Mesenchymal stem cell (in vitro differentiated cells and primary cell): ENCODE data around the gene TTLL12.

Experiments
- DNase-seq: peaks from one replicate; pipeline ENCODE4 v3.0.0-alpha.2; 2013
- H2AFZ ChIP-seq: one replicate; pipeline ENCODE4 v1.6.1; 2013; ENCODE audit warnings: low read depth, mild to moderate bottlenecking, control low read depth, inconsistent platforms, low read length, moderate library complexity
- H2AK5ac ChIP-seq: 2 replicates; pipeline ENCODE4 v1.6.1; 2013; ENCODE audit warnings: low read length, moderate library complexity, mild to moderate bottlenecking, inconsistent platforms; ENCODE audit not compliant: severe bottlenecking
- H2BK120ac ChIP-seq: one replicate; pipeline ENCODE4 v1.6.1; 2013; ENCODE audit warnings: low read depth, mild to moderate bottlenecking, inconsistent platforms, low read length, moderate library complexity
- H2BK12ac ChIP-seq, 2 experiments: one replicate each; pipeline ENCODE4 v1.6.1; 2013; ENCODE audit warnings: inconsistent platforms in 2 of 2, low read length in 2 of 2, mild to moderate bottlenecking in 2 of 2, moderate library complexity in 2 of 2, control low read depth in 1 of 2
- H2BK15ac ChIP-seq: one replicate; pipeline ENCODE4 v1.6.1; 2013; ENCODE audit warnings: mild to moderate bottlenecking, low read depth, inconsistent platforms; ENCODE audit not compliant: poor library complexity, severe bottlenecking
- H2BK5ac ChIP-seq: 2 replicates; pipeline ENCODE4 v1.6.1; 2013; ENCODE audit warnings: low read depth, mild to moderate bottlenecking, low read length, control low read depth, inconsistent platforms; ENCODE audit not compliant: poor library complexity, severe bottlenecking
- H3K14ac ChIP-seq, 2 experiments: one replicate each; pipeline ENCODE4 v1.6.1; 2013; ENCODE audit warnings: inconsistent platforms in 2 of 2, low read length in 2 of 2, control low read depth in 1 of 2, mild to moderate bottlenecking in 1 of 2, moderate library complexity in 1 of 2
- H3K18ac ChIP-seq, 2 experiments: one replicate each; pipeline ENCODE4 v1.6.1; 2013; ENCODE audit warnings: inconsistent platforms in 2 of 2, low read length in 2 of 2, control low read depth in 1 of 2, low read depth in 1 of 2, mild to moderate bottlenecking in 1 of 2
- H3K23ac ChIP-seq, 2 experiments: one replicate each; pipeline ENCODE4 v1.6.1; 2013; ENCODE audit warnings: inconsistent platforms in 2 of 2, low read length in 2 of 2, mild to moderate bottlenecking in 2 of 2, moderate library complexity in 2 of 2, control low read depth in 1 of 2
- H3K27ac ChIP-seq: 2 replicates; pipeline ENCODE4 v1.5.1; 2013; ENCODE audit warnings: mild to moderate bottlenecking, moderate library complexity, low read length, control low read depth, inconsistent platforms; ENCODE audit not compliant: poor library complexity, severe bottlenecking
- H3K27me3 ChIP-seq, 2 experiments: 2 replicates each; pipeline versions ENCODE4 v1.6.1 to v1.7.0; 2013; ENCODE audit warnings: low read length in 2 of 2, mild to moderate bottlenecking in 2 of 2, moderate library complexity in 2 of 2, control low read depth in 1 of 2, inconsistent platforms in 1 of 2; ENCODE audit not compliant: control insufficient read depth in 1 of 2, insufficient read depth in 1 of 2
- H3K36me3 ChIP-seq, 2 experiments: 2 replicates each; pipeline versions ENCODE4 v1.6.1 to v1.7.0; 2013; ENCODE audit warnings: low read length in 2 of 2, control low read depth in 1 of 2, inconsistent platforms in 1 of 2, low read depth in 1 of 2, mild to moderate bottlenecking in 1 of 2; ENCODE audit not compliant: insufficient read depth in 2 of 2, control insufficient read depth in 1 of 2
- H3K4ac ChIP-seq, 2 experiments: one replicate each; pipeline ENCODE4 v1.6.1; 2013; ENCODE audit warnings: inconsistent platforms in 2 of 2, low read length in 2 of 2, mild to moderate bottlenecking in 2 of 2, moderate library complexity in 2 of 2, control low read depth in 1 of 2, low read depth in 1 of 2
- H3K4me1 ChIP-seq: 2 replicates; pipeline ENCODE4 v1.6.1; 2013; ENCODE audit warnings: low read depth, low read length, control low read depth; ENCODE audit not compliant: control insufficient read depth, insufficient read depth
- H3K4me2 ChIP-seq: 2 replicates; pipeline ENCODE4 v1.6.1; 2013; ENCODE audit warnings: low read length, mild to moderate bottlenecking, inconsistent platforms; ENCODE audit not compliant: poor library complexity, severe bottlenecking
- H3K4me3 ChIP-seq, 2 experiments: 2 replicates each; pipeline versions ENCODE4 v1.5.1 to v1.7.0; 2013; ENCODE audit warnings: low read length in 2 of 2, mild to moderate bottlenecking in 2 of 2, control low read depth in 1 of 2, low read depth in 1 of 2; ENCODE audit not compliant: insufficient read depth in 1 of 2
- H3K79me1 ChIP-seq: replicated peaks from 2 replicates; pipeline ENCODE4 v1.6.1; 2013; ENCODE audit warnings: mild to moderate bottlenecking, control low read depth, low read length, inconsistent platforms; ENCODE audit not compliant: poor library complexity, severe bottlenecking
- H3K9ac ChIP-seq: 2 replicates; pipeline ENCODE4 v1.7.0; 2013; ENCODE audit warnings: mild to moderate bottlenecking, low read length, moderate library complexity
- H3K9me3 ChIP-seq: 2 replicates; pipeline ENCODE4 v1.7.0; 2013; ENCODE audit warnings: mild to moderate bottlenecking, low read length; ENCODE audit not compliant: control insufficient read depth
- H4K8ac ChIP-seq: one replicate; pipeline ENCODE4 v1.6.1; 2013; ENCODE audit warnings: inconsistent platforms, mild to moderate bottlenecking, low read length, moderate library complexity
- H4K91ac ChIP-seq: one replicate; pipeline ENCODE4 v1.6.1; 2013; ENCODE audit warnings: mild to moderate bottlenecking, low read length, inconsistent platforms
- WGBS: methylation state at CpG from one replicate; pipeline ENCODE4 v1.1.7; 2013; ENCODE audit warnings: mixed read lengths; 5-methylcytosine and 5-hydroxymethylcytosine counted together

Gene TTLL12

DNA sequence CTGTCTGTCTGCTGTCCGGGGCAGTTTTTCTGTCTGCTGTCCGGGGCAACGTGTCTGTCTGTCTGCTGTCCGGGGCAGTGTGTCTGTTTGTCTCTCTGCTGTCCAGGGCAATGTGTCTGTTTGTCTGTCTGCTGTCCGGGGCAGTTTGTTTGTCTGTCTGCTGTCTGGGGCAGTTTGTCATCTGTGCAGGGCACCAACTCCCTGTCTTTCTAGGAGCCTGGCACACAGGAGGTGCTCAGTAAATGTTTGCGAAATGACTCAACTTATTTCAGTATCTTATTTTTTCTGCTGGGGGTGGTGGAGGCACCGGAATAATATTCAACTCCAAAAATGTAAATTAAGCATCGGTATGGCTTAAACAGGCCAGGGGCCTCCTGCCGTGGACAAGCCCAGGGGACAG lies 12.0 kb upstream of the TTLL12 start:
- no peak overlapping the region for H3K4me2 ChIP-seq
- H3K27me3 ChIP-seq: peaks cover 0 to 53% of the 10 kb centered on the region in 2 experiments
- H2BK120ac ChIP-seq: no peak overlapping the region
- no peak overlapping the region for H3K27ac ChIP-seq
- H4K91ac ChIP-seq: no peak overlapping the region
- no peak overlapping the region for H3K9ac ChIP-seq
- H2BK15ac ChIP-seq: no peak overlapping the region
- H3K4ac ChIP-seq: no peak overlapping the region
- H3K14ac ChIP-seq: no peak overlapping the region
- H3K9me3 ChIP-seq: no peaks in the 10 kb centered on the region
- no peak overlapping the region for H2BK5ac ChIP-seq
- H3K4me3 ChIP-seq: no peak overlapping the region
- H3K4me1 ChIP-seq: peaks cover 10% of the 10 kb centered on the region
- no peak overlapping the region for H3K23ac ChIP-seq
- WGBS: 87% methylated on average over 9 of the region's 9 CpGs
- no peak overlapping the region for H2AFZ ChIP-seq
- no peak overlapping the region for H4K8ac ChIP-seq
- no peak overlapping the region for H2AK5ac ChIP-seq
- DNase-seq: no peak
- H3K79me1 ChIP-seq: no peaks in the 10 kb centered on the region
- H2BK12ac ChIP-seq: no peak overlapping the region
- H3K18ac ChIP-seq: no peak overlapping the region
- H3K36me3 ChIP-seq: no peaks in the 10 kb centered on the region

DNA sequence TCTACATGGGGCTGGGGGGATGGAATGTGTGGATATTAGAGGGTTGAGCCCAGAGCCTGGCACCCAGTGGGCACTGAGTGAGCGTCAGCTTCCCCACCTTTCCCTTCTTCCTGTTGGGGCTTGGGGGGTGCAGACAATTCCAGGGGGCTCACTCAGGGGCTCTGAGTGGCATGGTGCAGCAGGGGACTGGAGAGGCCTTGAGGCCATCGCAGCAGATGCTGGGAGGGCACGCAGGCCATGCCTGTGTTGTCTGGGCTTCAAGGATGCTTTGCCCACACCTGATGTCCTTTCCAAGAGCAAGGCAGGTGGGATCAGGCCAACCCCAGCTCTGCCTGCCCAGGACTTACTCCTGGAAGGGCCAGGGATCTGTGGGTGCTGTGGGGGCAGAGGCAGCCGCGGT lies 11.2 kb upstream of the TTLL12 start:
- H2AFZ ChIP-seq: no peak overlapping the region
- H3K23ac ChIP-seq: no peak overlapping the region
- H4K8ac ChIP-seq: no peak overlapping the region
- H4K91ac ChIP-seq: no peak overlapping the region
- H2BK120ac ChIP-seq: no peak overlapping the region
- H2BK15ac ChIP-seq: no peak overlapping the region
- no peaks in the 10 kb centered on the region for H3K79me1 ChIP-seq
- no peak overlapping the region for H3K4me3 ChIP-seq
- H3K9me3 ChIP-seq: no peaks in the 10 kb centered on the region
- no peak overlapping the region for H3K14ac ChIP-seq
- peaks cover 10% of the 10 kb centered on the region for H3K4me1 ChIP-seq
- WGBS: 94% methylated on average over 4 of the region's 5 CpGs
- no peak overlapping the region for H3K18ac ChIP-seq
- no peak for DNase-seq
- no peaks in the 10 kb centered on the region for H3K36me3 ChIP-seq
- no peak overlapping the region for H2BK5ac ChIP-seq
- no peak overlapping the region for H3K4me2 ChIP-seq
- H3K27me3 ChIP-seq: peaks cover 0 to 49% of the 10 kb centered on the region in 2 experiments
- H3K27ac ChIP-seq: no peak overlapping the region
- no peak overlapping the region for H3K4ac ChIP-seq
- no peak overlapping the region for H2BK12ac ChIP-seq
- no peak overlapping the region for H3K9ac ChIP-seq
- H2AK5ac ChIP-seq: no peak overlapping the region

DNA sequence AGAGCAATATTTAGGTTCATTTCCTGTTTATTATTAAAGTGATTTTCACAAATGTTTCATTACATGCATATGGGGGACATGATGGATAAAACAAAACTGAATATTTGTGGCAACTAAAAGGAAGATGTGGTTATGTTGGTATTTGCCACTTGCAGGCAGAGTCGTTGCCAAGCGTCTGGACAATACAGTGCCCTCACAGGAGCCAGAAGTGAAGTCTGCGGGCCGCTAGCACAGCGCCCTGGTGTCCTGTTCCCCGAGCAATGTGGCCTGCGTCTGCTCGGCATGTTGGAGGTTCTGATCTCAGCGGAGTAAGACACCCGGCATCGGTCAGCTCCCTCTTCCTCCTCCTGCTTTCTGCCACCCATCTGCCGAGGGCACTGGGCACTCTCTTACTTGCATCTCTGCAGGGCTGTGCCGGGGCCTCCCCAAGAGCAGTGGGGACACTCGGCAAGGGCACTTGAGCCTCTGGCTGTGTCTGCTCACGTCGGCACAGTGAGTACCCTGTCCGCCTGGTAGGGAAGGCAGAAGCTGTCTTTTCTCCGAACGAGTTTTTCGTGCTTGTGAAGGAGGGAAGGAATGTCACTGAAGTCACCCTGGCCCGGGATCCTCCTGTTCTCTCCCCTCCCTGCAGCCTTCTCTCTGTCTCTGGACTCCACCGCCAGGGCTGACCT lies 10.5 kb upstream of the TTLL12 start:
- no peak overlapping the region for H3K27ac ChIP-seq
- H3K14ac ChIP-seq: no peak overlapping the region
- no peak overlapping the region for H2BK12ac ChIP-seq
- H2AFZ ChIP-seq: no peak overlapping the region
- H3K9me3 ChIP-seq: no peaks in the 10 kb centered on the region
- H4K91ac ChIP-seq: no peak overlapping the region
- WGBS: 78% methylated on average over 19 of the region's 22 CpGs
- H2BK120ac ChIP-seq: no peak overlapping the region
- H3K4me1 ChIP-seq: peaks cover 10% of the 10 kb centered on the region
- peaks cover 0 to 45% of the 10 kb centered on the region in 2 experiments for H3K27me3 ChIP-seq
- H2BK15ac ChIP-seq: no peak overlapping the region
- H3K79me1 ChIP-seq: no peaks in the 10 kb centered on the region
- H3K18ac ChIP-seq: no peak overlapping the region
- no peak overlapping the region for H3K4ac ChIP-seq
- H3K4me2 ChIP-seq: no peak overlapping the region
- no peak overlapping the region for H3K9ac ChIP-seq
- no peak overlapping the region for H3K23ac ChIP-seq
- no peak overlapping the region for H3K4me3 ChIP-seq
- DNase-seq: peak; percentile 13
- H2BK5ac ChIP-seq: no peak overlapping the region
- H3K36me3 ChIP-seq: no peaks in the 10 kb centered on the region
- no peak overlapping the region for H4K8ac ChIP-seq
- H2AK5ac ChIP-seq: no peak overlapping the region

DNA sequence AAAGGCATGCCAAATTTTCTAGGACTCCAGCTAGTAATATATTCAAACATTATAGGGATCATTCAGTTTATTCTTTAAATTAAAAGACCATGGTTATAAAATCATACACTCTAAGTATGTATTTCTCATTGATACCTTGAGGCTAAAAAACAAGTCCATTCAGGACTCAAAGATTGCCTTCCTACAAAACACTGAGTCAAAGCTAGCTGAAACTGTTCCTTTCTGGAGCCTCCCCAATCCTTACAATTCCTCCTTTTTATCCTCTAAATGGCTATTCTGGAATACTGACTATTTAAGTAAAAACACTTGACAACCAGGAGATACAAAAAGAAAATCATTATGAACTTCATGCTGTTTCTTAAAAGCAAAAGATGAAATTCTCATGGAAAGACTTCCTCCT lies 4.9 kb upstream of the TTLL12 start:
- Histone ChIP-seq H2BK120ac (no peak overlapping the region), H4K8ac (no peak overlapping the region), H3K4me2 (no peak overlapping the region), H3K4ac (no peak overlapping the region), H3K18ac (no peak overlapping the region), H2BK12ac (no peak overlapping the region), H3K14ac (no peak overlapping the region), H2BK15ac (no peak overlapping the region), H3K27ac (no peak overlapping the region), H3K9me3 (no peaks in the 10 kb centered on the region), H3K36me3 (no peaks in the 10 kb centered on the region), H3K27me3 (peaks cover 0 to 9% of the 10 kb centered on the region in 2 experiments), H3K4me3 (no peak overlapping the region), H2AFZ (no peak overlapping the region), H2AK5ac (no peak overlapping the region), H4K91ac (no peak overlapping the region), H3K9ac (no peak overlapping the region), H2BK5ac (no peak overlapping the region), H3K4me1 (no peaks in the 10 kb centered on the region), H3K23ac (no peak overlapping the region), H3K79me1 (no peaks in the 10 kb centered on the region)
- no peak for DNase-seq
